Breast epithelium (tissue), 3 donors: ENCODE data around the gene ABAT.

Source experiments
- CTCF ChIP-seq, 3 donors: fragments of 450-650 bp; IDR thresholded peaks; one replicate each; pipeline ENCODE4 v1.5.1; 2016 to 2017; ENCODE audit warnings: antibody characterized with exemption in 3 of 3, mild to moderate bottlenecking in 3 of 3, moderate library complexity in 3 of 3
- POLR2A ChIP-seq: fragments of 450-650 bp; IDR thresholded peaks from one replicate; pipeline ENCODE4 v1.6.1; 2016; ENCODE audit warnings: antibody characterized with exemption, mild to moderate bottlenecking, moderate library complexity

- TF ChIP-seq CTCF (IDR thresholded peaks at IDR 0.05) (no peak), POLR2A (no peak)
These were observed 29.3 kb downstream of the ABAT start for GRCh38 chr16:8703693-8704092.
